Liver (tissue), 3 donors: ENCODE results near the gene NUP43.

Experiments used
- FOXA1 ChIP-seq: IDR thresholded peaks from 2 replicates; pipeline ENCODE4 v1.6.1; 2016; ENCODE audit warnings: antibody characterized with exemption
- GABPA ChIP-seq, 2 donors: IDR thresholded peaks in 1 of 2; conservative IDR thresholded peaks in 1 of 2; 2 replicates each; pipeline ENCODE4 v1.6.1; 2016; ENCODE audit warnings: antibody characterized with exemption in 2 of 2, mild to moderate bottlenecking in 1 of 2, moderate library complexity in 1 of 2
- JUND ChIP-seq, 2 donors: IDR thresholded peaks; 2 replicates each; pipeline ENCODE4 v1.6.1; 2016; ENCODE audit warnings: antibody characterized with exemption in 2 of 2
- RAD21 ChIP-seq, 2 donors: IDR thresholded peaks; 2 replicates each; pipeline ENCODE4 v1.6.1; 2016; ENCODE audit warnings: antibody characterized with exemption in 2 of 2, mild to moderate bottlenecking in 2 of 2
- RXRA ChIP-seq, 2 donors: IDR thresholded peaks; 2 replicates each; pipeline ENCODE4 v1.6.1; 2017 to 2018; ENCODE audit warnings: antibody characterized with exemption in 2 of 2, mild to moderate bottlenecking in 1 of 2
- TAF1 ChIP-seq: conservative IDR thresholded peaks from 2 replicates; pipeline ENCODE4 v1.6.1; 2016; ENCODE audit warnings: antibody characterized with exemption, mild to moderate bottlenecking
- TF ChIP-seq, protein P1 (sequence below): fragments of 150-350 bp; IDR thresholded peaks from 2 replicates; pipeline ENCODE4 v1.5.1; 2017; ENCODE audit warnings: improper control_type of control experiment, low read depth, low read length; ENCODE audit not compliant: missing input control
- TF ChIP-seq, protein P2 (sequence below): IDR thresholded peaks from 2 replicates; pipeline ENCODE4 v1.6.1; 2016; ENCODE audit warnings: antibody characterized with exemption, mild to moderate bottlenecking
- TF ChIP-seq, protein P3 (sequence below): IDR thresholded peaks from 2 replicates; pipeline ENCODE4 v1.6.1; 2016; ENCODE audit warnings: antibody characterized with exemption
- TF ChIP-seq, protein P4 (sequence below): IDR thresholded peaks from 2 replicates; pipeline ENCODE4 v1.6.1; 2016; ENCODE audit warnings: antibody characterized with exemption
- donor health status: healthy.
- donor health status: healthy.

DNA sequence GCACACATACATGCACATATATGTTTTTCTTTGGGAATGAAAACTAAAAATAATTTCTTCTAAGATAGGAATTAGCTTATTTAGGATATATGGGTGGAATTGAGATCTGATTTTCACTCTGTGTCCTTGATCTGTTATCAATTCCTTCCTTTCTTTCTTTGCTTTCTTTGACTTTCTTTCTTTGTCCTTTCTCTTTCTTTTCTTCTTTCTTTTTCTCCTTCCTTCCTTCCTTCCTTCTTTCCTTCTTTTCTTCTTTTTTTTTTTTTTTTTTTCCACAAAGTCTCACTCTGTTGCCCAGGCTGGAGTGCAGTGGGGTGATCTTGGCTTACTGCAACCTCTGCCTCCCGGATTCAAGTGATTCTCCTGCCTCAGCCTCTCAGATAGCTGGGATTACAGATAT is 31.3 kb upstream of the NUP43 start:
- TF ChIP-seq, protein P1, sequence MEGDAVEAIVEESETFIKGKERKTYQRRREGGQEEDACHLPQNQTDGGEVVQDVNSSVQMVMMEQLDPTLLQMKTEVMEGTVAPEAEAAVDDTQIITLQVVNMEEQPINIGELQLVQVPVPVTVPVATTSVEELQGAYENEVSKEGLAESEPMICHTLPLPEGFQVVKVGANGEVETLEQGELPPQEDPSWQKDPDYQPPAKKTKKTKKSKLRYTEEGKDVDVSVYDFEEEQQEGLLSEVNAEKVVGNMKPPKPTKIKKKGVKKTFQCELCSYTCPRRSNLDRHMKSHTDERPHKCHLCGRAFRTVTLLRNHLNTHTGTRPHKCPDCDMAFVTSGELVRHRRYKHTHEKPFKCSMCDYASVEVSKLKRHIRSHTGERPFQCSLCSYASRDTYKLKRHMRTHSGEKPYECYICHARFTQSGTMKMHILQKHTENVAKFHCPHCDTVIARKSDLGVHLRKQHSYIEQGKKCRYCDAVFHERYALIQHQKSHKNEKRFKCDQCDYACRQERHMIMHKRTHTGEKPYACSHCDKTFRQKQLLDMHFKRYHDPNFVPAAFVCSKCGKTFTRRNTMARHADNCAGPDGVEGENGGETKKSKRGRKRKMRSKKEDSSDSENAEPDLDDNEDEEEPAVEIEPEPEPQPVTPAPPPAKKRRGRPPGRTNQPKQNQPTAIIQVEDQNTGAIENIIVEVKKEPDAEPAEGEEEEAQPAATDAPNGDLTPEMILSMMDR: no peak
- TF ChIP-seq RXRA (IDR thresholded peaks at IDR 0.05): no peak
- TF ChIP-seq, protein P2, sequence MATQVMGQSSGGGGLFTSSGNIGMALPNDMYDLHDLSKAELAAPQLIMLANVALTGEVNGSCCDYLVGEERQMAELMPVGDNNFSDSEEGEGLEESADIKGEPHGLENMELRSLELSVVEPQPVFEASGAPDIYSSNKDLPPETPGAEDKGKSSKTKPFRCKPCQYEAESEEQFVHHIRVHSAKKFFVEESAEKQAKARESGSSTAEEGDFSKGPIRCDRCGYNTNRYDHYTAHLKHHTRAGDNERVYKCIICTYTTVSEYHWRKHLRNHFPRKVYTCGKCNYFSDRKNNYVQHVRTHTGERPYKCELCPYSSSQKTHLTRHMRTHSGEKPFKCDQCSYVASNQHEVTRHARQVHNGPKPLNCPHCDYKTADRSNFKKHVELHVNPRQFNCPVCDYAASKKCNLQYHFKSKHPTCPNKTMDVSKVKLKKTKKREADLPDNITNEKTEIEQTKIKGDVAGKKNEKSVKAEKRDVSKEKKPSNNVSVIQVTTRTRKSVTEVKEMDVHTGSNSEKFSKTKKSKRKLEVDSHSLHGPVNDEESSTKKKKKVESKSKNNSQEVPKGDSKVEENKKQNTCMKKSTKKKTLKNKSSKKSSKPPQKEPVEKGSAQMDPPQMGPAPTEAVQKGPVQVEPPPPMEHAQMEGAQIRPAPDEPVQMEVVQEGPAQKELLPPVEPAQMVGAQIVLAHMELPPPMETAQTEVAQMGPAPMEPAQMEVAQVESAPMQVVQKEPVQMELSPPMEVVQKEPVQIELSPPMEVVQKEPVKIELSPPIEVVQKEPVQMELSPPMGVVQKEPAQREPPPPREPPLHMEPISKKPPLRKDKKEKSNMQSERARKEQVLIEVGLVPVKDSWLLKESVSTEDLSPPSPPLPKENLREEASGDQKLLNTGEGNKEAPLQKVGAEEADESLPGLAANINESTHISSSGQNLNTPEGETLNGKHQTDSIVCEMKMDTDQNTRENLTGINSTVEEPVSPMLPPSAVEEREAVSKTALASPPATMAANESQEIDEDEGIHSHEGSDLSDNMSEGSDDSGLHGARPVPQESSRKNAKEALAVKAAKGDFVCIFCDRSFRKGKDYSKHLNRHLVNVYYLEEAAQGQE: no peak
- TF ChIP-seq GABPA (IDR thresholded peaks at IDR 0.05 in 1 of 2, conservative IDR thresholded peaks at IDR 0.05 in 1 of 2): no peak
- no peak for TF ChIP-seq FOXA1
- TF ChIP-seq RAD21 (IDR thresholded peaks at IDR 0.05): no peak
- no peak for TF ChIP-seq TAF1
- no peak for TF ChIP-seq JUND (IDR thresholded peaks at IDR 0.05)
- TF ChIP-seq, protein P3, sequence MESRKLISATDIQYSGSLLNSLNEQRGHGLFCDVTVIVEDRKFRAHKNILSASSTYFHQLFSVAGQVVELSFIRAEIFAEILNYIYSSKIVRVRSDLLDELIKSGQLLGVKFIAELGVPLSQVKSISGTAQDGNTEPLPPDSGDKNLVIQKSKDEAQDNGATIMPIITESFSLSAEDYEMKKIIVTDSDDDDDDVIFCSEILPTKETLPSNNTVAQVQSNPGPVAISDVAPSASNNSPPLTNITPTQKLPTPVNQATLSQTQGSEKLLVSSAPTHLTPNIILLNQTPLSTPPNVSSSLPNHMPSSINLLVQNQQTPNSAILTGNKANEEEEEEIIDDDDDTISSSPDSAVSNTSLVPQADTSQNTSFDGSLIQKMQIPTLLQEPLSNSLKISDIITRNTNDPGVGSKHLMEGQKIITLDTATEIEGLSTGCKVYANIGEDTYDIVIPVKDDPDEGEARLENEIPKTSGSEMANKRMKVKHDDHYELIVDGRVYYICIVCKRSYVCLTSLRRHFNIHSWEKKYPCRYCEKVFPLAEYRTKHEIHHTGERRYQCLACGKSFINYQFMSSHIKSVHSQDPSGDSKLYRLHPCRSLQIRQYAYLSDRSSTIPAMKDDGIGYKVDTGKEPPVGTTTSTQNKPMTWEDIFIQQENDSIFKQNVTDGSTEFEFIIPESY: no peak
- TF ChIP-seq, protein P4, sequence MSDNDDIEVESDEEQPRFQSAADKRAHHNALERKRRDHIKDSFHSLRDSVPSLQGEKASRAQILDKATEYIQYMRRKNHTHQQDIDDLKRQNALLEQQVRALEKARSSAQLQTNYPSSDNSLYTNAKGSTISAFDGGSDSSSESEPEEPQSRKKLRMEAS: no peak
